Measurements from ENCODE around the gene CSF2RB. TPM values are rescaled to one million over a fixed set of nuclear protein-coding genes. Genes with fewer than 3 reads are reported as not detected.

CSF2RB gene
- total RNA-seq, 1 donor from 2014 or later, result not detected

DNA sequence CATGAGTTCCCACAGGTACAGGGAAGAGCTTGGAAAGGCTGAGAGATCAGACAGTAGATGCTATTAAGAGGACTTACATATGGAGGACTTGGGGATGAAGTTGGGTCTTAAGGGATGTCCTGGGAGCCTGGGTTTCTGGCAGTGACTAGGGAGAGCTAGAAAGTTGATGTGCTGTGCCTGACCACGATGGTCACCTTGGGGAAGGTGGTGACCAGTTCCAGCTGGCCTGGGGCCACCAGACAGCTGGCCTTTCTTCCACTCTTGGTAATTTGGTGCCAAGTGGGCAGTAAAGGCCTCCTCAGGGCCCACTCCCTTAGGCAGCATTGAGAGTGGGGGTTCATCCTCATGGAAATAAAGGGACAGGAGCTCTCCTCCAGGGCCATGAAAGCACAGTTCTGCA is 13.9 kb upstream of the CSF2RB start:
- Histone ChIP-seq H3K36me3 (ENCODE audit: control insufficient read depth, insufficient read depth, low read length) (no peaks in the 10 kb centered on the region), H3K4me3 (ENCODE audit: low read depth, low read length) (no peak overlapping the region), H3K27me3 (ENCODE audit: control insufficient read depth, insufficient read depth, low read length) (peaks cover 5% of the 10 kb centered on the region)
- DNase-seq (ENCODE audit: low read depth) (no peak), FAIRE-seq (no peak)
- TF ChIP-seq, protein P1, sequence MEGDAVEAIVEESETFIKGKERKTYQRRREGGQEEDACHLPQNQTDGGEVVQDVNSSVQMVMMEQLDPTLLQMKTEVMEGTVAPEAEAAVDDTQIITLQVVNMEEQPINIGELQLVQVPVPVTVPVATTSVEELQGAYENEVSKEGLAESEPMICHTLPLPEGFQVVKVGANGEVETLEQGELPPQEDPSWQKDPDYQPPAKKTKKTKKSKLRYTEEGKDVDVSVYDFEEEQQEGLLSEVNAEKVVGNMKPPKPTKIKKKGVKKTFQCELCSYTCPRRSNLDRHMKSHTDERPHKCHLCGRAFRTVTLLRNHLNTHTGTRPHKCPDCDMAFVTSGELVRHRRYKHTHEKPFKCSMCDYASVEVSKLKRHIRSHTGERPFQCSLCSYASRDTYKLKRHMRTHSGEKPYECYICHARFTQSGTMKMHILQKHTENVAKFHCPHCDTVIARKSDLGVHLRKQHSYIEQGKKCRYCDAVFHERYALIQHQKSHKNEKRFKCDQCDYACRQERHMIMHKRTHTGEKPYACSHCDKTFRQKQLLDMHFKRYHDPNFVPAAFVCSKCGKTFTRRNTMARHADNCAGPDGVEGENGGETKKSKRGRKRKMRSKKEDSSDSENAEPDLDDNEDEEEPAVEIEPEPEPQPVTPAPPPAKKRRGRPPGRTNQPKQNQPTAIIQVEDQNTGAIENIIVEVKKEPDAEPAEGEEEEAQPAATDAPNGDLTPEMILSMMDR (IDR thresholded peaks at IDR 0.05; ENCODE audit: insufficient read depth, low read length, severe bottlenecking), result no peak

DNA sequence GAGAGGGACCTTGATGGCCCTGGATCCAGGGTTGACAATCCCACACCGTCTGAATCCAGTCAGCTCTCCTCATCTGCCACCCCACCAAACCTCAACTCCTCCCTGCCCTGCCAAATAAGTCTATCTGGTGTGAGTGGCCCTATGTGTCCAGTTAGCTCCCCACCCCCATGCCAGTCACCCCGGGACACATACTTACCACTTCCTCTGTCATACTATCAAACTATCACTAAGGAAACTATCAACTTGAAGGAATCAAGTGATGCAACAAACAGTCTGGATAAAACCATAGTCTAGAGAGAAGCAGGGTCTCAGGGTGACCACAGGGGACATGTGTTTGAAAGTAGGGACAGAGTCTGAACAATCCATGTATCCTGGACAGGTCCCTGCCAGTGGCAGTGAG is 13.2 kb upstream of the CSF2RB start:
- Histone ChIP-seq H3K4me3 (ENCODE audit: low read depth, low read length) (no peak overlapping the region), H3K36me3 (ENCODE audit: control insufficient read depth, insufficient read depth, low read length) (no peaks in the 10 kb centered on the region), H3K27me3 (ENCODE audit: control insufficient read depth, insufficient read depth, low read length) (peaks cover 7% of the 10 kb centered on the region)
- TF ChIP-seq, protein P1 (IDR thresholded peaks at IDR 0.05; ENCODE audit: insufficient read depth, low read length, severe bottlenecking), result no peak
- FAIRE-seq (no peak), DNase-seq (ENCODE audit: low read depth) (no peak)

DNA sequence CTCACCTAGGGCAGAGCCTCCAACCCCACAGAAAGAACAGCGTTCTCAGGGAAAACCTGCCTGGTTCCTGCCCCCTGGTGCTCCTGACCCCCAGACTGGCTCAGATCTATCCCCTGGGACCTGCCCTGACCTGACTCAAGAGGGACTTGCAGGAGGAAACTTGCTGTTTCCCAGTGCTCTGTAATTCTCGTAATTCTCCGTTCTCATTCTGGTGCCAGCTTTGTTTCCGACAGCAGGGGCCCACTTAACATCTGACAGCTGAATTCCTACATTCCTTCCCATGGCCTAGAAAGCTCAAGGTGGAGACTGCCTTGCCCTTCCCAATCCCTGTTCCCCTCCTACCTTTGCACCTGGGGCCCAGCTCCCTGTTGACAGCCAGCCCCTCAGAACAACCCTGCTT is 12.5 kb upstream of the CSF2RB start:
- TF ChIP-seq, protein P1 (IDR thresholded peaks at IDR 0.05; ENCODE audit: insufficient read depth, low read length, severe bottlenecking), result no peak
- H3K27me3 ChIP-seq (ENCODE audit: control insufficient read depth, insufficient read depth, low read length), result peaks cover 7% of the 10 kb centered on the region
- no peak for FAIRE-seq
- H3K36me3 ChIP-seq (ENCODE audit: control insufficient read depth, insufficient read depth, low read length), result no peaks in the 10 kb centered on the region
- no peak overlapping the region for H3K4me3 ChIP-seq (ENCODE audit: low read depth, low read length)
- DNase-seq (ENCODE audit: low read depth), result no peak

DNA sequence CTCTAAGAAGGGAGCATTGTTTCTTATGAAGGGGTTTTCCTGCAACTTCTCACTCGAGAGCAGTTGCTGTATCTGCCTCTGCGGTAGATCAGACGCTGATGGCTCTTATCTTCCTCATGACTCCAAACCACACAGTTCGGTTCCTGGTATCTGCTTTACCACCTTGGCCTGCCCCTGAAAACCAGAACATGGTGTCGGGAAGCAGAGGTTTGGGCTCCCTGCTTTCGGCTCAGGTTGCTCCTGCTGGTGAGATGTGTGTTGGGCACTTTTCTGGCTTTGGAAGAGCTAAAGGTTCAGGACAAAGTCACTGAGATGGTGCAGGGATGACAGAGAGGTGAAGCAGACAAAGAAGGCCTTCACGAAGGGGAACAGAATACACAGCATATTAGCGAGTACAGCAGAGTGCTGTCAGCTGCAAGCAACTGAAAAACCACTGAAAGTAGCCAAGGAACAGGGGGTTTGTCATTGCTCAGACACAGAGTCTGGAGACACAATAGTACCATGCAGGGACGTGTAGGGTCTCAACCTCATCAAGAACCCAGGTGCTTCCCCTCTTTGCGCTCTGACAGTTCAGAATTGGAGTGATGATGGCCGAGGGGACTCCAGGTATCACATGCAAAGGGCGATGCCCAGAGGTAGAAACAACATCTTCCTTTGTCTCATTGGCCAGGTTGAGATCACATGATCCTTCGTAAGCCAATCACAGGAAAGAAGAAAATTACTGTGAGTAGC is 11.9 kb upstream of the CSF2RB start:
- Histone ChIP-seq H3K36me3 (ENCODE audit: control insufficient read depth, insufficient read depth, low read length) (no peaks in the 10 kb centered on the region), H3K4me3 (ENCODE audit: low read depth, low read length) (no peak overlapping the region), H3K27me3 (ENCODE audit: control insufficient read depth, insufficient read depth, low read length) (peaks cover 7% of the 10 kb centered on the region)
- DNase-seq (ENCODE audit: low read depth), result no peak
- TF ChIP-seq, protein P1 (IDR thresholded peaks at IDR 0.05; ENCODE audit: insufficient read depth, low read length, severe bottlenecking), result no peak
- no peak for FAIRE-seq

DNA sequence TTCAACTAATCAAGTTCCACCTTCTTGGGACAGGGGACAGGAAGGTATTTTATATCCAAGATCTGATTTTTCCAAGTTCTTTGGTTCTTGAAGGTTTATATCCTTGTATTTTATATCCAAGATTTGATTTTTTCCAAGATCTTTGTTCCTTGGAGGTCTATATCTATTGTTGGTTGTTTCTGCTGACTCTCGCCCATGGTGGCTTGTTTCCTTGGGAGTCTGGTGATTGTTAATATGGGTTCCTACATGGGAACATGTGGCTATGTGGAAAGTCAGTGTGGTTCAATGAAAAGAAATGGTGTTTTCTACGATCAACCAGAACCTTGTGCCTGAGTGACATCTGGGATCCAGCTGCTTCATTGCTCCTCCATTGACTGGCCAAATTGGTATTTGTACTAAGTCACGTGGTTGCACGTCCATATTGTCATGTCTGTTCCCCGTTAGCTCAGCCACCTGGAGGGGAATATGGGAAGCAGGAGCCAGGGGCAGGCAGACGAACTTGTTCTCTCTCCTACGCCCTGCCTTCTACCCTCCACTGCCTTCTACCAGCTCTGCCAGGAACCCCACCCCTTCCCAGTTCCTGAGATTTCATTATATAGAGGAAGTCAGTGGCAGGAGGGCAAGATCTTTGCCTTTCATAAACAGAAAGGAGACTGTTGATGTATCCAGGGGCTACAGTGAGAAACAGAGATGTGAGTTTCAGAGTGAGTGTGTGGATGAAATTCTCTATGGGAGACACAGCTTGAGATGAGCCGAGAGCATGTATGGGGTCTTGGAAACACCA is 11.1 kb upstream of the CSF2RB start:
- DNase-seq (ENCODE audit: low read depth), result no peak
- FAIRE-seq, result no peak
- peaks cover 7% of the 10 kb centered on the region for H3K27me3 ChIP-seq (ENCODE audit: control insufficient read depth, insufficient read depth, low read length)

More for the DNA sequence above, 11.1 kb upstream of the CSF2RB start:
- TF ChIP-seq, protein P1 (IDR thresholded peaks at IDR 0.05; ENCODE audit: insufficient read depth, low read length, severe bottlenecking), result no peak
- no peak overlapping the region for H3K4me3 ChIP-seq (ENCODE audit: low read depth, low read length)
- H3K36me3 ChIP-seq (ENCODE audit: control insufficient read depth, insufficient read depth, low read length), result no peaks in the 10 kb centered on the region
